Measurements from ENCODE around the gene EPHB1. TPM values are rescaled to one million over a fixed set of nuclear protein-coding genes. Genes with fewer than 3 reads are reported as not detected.

EPHB1 gene
- total RNA-seq, 4 donors from 2014 or later = 0.16 to 1.5 (median 0.59) TPM

GRCh38 chr3:134916276-134916961, 121.4 kb downstream of the EPHB1 start:
- no peak for TF ChIP-seq CTCF (IDR thresholded peaks at IDR 0.05; ENCODE audit: low read depth)

- TF ChIP-seq CTCF (IDR thresholded peaks at IDR 0.05; ENCODE audit: low read depth) = no peak
These were observed 122.6 kb downstream of the EPHB1 start for GRCh38 chr3:134917631-134918030.

GRCh38 chr3:134918441-134918840, 123.4 kb downstream of the EPHB1 start:
- no peak for TF ChIP-seq CTCF (IDR thresholded peaks at IDR 0.05; ENCODE audit: low read depth)

DNA sequence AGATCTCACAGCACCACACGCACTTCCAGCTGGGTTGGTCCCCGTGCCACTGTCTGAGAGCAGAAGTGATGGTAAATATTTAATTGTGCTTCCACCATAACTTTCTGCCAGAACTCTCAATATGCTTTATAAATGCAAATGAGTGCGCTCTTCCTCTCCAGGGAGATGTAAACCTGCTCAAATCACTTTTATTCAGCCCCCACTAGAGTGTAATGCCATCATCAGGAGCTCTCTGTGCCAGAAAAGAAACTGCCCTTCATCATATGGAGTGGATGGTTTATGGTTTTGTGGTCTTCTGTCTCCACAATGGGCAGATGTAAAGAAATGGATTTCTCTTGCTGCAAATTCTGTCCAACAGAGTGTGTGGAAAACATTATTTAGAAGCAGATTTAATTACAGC, 127.0 kb downstream of the EPHB1 start:
- no peak for TF ChIP-seq CTCF (IDR thresholded peaks at IDR 0.05; ENCODE audit: low read depth)

DNA sequence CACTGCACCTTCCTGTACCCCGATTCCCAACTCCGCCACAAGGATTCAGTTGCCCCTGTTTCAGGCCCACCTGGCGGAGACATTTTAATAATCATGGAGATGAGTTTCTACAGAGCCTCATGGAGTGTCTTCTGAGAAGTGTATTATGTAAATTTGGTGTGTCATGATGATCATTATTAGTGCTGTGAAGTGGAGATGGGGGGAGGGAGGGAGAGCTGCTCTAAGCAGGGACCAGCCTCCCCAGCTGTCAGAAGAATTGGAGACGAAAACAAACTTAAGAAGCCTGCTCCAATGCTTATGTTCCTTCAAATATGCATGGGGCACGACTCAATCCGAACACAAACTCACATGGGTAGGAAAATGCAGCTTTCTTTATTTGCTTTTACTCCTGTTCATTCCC, 127.8 kb downstream of the EPHB1 start:
- TF ChIP-seq CTCF (IDR thresholded peaks at IDR 0.05; ENCODE audit: low read depth) = no peak

DNA sequence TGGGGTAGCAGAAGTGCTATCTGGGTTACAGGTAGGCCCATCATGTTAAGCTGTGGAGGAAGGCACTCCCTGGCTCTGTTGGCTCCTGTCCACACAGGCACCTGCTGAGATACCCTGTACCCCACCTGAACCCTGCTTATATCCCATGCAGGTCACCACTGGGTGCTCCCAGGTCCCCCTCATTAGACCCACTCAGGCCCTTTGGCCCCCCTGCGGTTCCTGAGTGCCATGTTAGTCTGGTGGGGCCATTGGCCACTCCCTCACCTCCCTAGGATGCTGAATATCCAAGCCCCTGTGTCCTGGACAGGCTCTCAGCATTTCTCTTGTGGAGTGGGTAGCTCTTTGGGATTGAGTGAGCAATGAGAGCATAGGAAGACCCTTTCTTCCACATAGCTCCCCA, 128.2 kb downstream of the EPHB1 start:
- TF ChIP-seq CTCF (IDR thresholded peaks at IDR 0.05; ENCODE audit: low read depth) = no peak

- TF ChIP-seq CTCF (IDR thresholded peaks at IDR 0.05; ENCODE audit: low read depth) = no peak
These were observed 132.5 kb downstream of the EPHB1 start for GRCh38 chr3:134927599-134927998.

Data from subcutaneous adipose tissue (tissue), 4 donors.